NCI-H1694 treated with DMSO at 0.1 percent for 48 hours (cell line): ENCODE data around the gene CAMK1G.

Source experiments
- DNase-seq: peaks from one replicate; lab custom pipeline; 2025; lab: John Stamatoyannopoulos, UW

Gene CAMK1G

GRCh38 chr1:209600541-209600940, 17.0 kb downstream of the CAMK1G start:
- DNase-seq = no peak

GRCh38 chr1:209601809-209602657, 18.5 kb downstream of the CAMK1G start:
- DNase-seq = peak; percentile 43

- no peak for DNase-seq
These were observed 20.4 kb downstream of the CAMK1G start for GRCh38 chr1:209603877-209604276.

- no peak for DNase-seq
These were observed 23.7 kb downstream of the CAMK1G start for GRCh38 chr1:209607102-209607794.

- no peak for DNase-seq
These were observed 24.3 kb downstream of the CAMK1G start for GRCh38 chr1:209607795-209608178.

- no peak for DNase-seq
These were observed 25.7 kb downstream of the CAMK1G start for GRCh38 chr1:209609041-209609790.

GRCh38 chr1:209609791-209610630, 26.5 kb downstream of the CAMK1G start:
- no peak for DNase-seq

GRCh38 chr1:209610631-209610905, 27.1 kb downstream of the CAMK1G start:
- DNase-seq = no peak

GRCh38 chr1:209611771-209612570, 28.5 kb downstream of the CAMK1G start:
- DNase-seq = no peak

- no peak for DNase-seq
These were observed 29.3 kb downstream of the CAMK1G start for GRCh38 chr1:209612646-209613399.

GRCh38 chr1:209613400-209614150, 30.1 kb downstream of the CAMK1G start:
- DNase-seq = no peak

- DNase-seq = no peak
These were observed 30.6 kb downstream of the CAMK1G start for GRCh38 chr1:209614151-209614420.

GRCh38 chr1:209614906-209615305, 31.4 kb downstream of the CAMK1G start:
- DNase-seq = no peak

GRCh38 chr1:209616366-209617046, 33.0 kb downstream of the CAMK1G start:
- DNase-seq = no peak

- DNase-seq = no peak
These were observed 33.6 kb downstream of the CAMK1G start for GRCh38 chr1:209617047-209617673.

- no peak for DNase-seq
These were observed 34.2 kb downstream of the CAMK1G start for GRCh38 chr1:209617755-209618154.

GRCh38 chr1:209618291-209618690, 34.8 kb downstream of the CAMK1G start:
- no peak for DNase-seq

GRCh38 chr1:209618756-209619420, 35.4 kb downstream of the CAMK1G start:
- peak; percentile 37 for DNase-seq
